K562 (cell line): Measurements from ENCODE around the gene ANKRD49. TPM values are rescaled to one million over a fixed set of nuclear protein-coding genes. Genes with fewer than 3 reads are reported as not detected.

Experiments used
- ATAC-seq: fragments of 200-7000 bp; cut with Tn5 transposase; 3 replicates; pipeline ENCODE4 v1.9.1; 2020; ENCODE audit warnings: moderate library complexity
- BruUV-seq: library from RNA; stranded (reverse); fragments of 400-500 nt; replicated peaks from 2 replicates; lab custom pipeline; 2021; lab: Mats Ljungman, UMichigan
- CTCF ChIA-PET: fragments of 300-600 bp; formaldehyde crosslinking; extraction: SDS; loops from one replicate; lab custom pipeline; 2021; ENCODE audit warnings: low intra/inter-chr PET ratio; lab: Yijun Ruan, JAX
- POLR2A ChIA-PET: fragments of 300-600, 350-650 bp; sonication (Branson Sonifier 250); formaldehyde crosslinking; extraction: SDS; loops from one replicate; lab custom pipeline; 2021; ENCODE audit warnings: antibody characterized with exemption, inconsistent platforms; lab: Yijun Ruan, JAX
- DNase-seq, 4 experiments: peaks; one replicate each; pipeline versions ENCODE4 v3.0.0 to v3.0.0-alpha.2; 2011 to 2018; ENCODE audit warnings: low spot score in 3 of 4, mixed read lengths in 3 of 4; ENCODE audit errors: extremely low read depth in 1 of 4
- FAIRE-seq: peaks from 2 replicates; lab custom pipeline; 2011; peaks lifted over from hg19 to GRCh38; lab: Jason Lieb, UNC
- H2AFZ ChIP-seq: 2 replicates; pipeline ENCODE4 v1.6.0; 2011; ENCODE audit warnings: low read depth, low read length, control low read depth, inconsistent platforms
- H3K27ac ChIP-seq: fragments of 200-600 bp; 3 replicates; pipeline ENCODE4 v1.8.0; 2011; ENCODE audit warnings: low read depth, mild to moderate bottlenecking, control low read depth, inconsistent platforms, low read length, moderate library complexity, mixed read lengths; ENCODE audit errors: extremely low read depth
- H3K27me3 ChIP-seq, 2 experiments: fragments of 300-600 bp in 1 of 2; 2 replicates in 1 of 2; 3 replicates in 1 of 2; pipeline versions ENCODE4 v1.6.0 to v1.8.0; 2011; ENCODE audit warnings: inconsistent platforms in 2 of 2, low read length in 2 of 2, mild to moderate bottlenecking in 1 of 2, mixed read lengths in 1 of 2, moderate library complexity in 1 of 2; ENCODE audit not compliant: control insufficient read depth in 2 of 2, insufficient read depth in 2 of 2
- H3K36me3 ChIP-seq: fragments of 300-600 bp; 3 replicates; pipeline ENCODE4 v1.8.0; 2011; ENCODE audit warnings: mild to moderate bottlenecking, low read length, inconsistent platforms; ENCODE audit not compliant: control insufficient read depth, insufficient read depth
- H3K4me1 ChIP-seq, 2 experiments: fragments of 200-600 bp in 1 of 2; replicated peaks in 1 of 2; 2 replicates in 1 of 2; 3 replicates in 1 of 2; pipeline versions ENCODE4 v1.5.1 to v1.8.0; 2011; ENCODE audit warnings: inconsistent platforms in 2 of 2, low read length in 2 of 2, mild to moderate bottlenecking in 1 of 2, mixed read lengths in 1 of 2, moderate library complexity in 1 of 2; ENCODE audit not compliant: control insufficient read depth in 2 of 2, insufficient read depth in 2 of 2
- H3K4me2 ChIP-seq: 2 replicates; pipeline ENCODE4 v1.6.1; 2011; ENCODE audit warnings: low read length, control low read depth, inconsistent platforms, mixed read lengths; ENCODE audit not compliant: insufficient read depth
- H3K4me3 ChIP-seq: fragments of 200-600 bp; sonication (generic), shearing (Covaris generic); 2 replicates; pipeline ENCODE4 v1.5.1; 2016; ENCODE audit warnings: control low read depth, inconsistent platforms
- H3K79me2 ChIP-seq: fragments of 200-600 bp; 3 replicates; pipeline ENCODE4 v1.8.0; 2011; ENCODE audit warnings: low read length, inconsistent platforms; ENCODE audit not compliant: control insufficient read depth, insufficient read depth
- H3K9ac ChIP-seq, 2 experiments: 2 replicates each; pipeline versions ENCODE4 v1.6.0 to v1.6.1; 2011; ENCODE audit warnings: low read depth in 2 of 2, low read length in 2 of 2, control low read depth in 1 of 2, inconsistent platforms in 1 of 2, mild to moderate bottlenecking in 1 of 2, mixed read lengths in 1 of 2; ENCODE audit not compliant: insufficient read depth in 1 of 2
- H3K9me1 ChIP-seq: one replicate; pipeline ENCODE4 v1.6.0; 2011; ENCODE audit warnings: inconsistent platforms, mild to moderate bottlenecking, low read length, moderate library complexity; ENCODE audit not compliant: control insufficient read depth, insufficient read depth
- H3K9me3 ChIP-seq: replicated peaks from 2 replicates; pipeline ENCODE4 v1.5.1; 2011; ENCODE audit warnings: low read depth, low read length, inconsistent platforms; ENCODE audit not compliant: control insufficient read depth, insufficient read depth
- H4K20me1 ChIP-seq: replicated peaks from 2 replicates; pipeline ENCODE4 v1.6.1; 2011; ENCODE audit warnings: low read length, inconsistent platforms, mixed read lengths; ENCODE audit not compliant: control insufficient read depth, insufficient read depth
- NCOA6 ChIP-seq: fragments of 450-650 bp; IDR thresholded peaks from 2 replicates; pipeline ENCODE4 v1.6.1; 2017; ENCODE audit warnings: mild to moderate bottlenecking
- PYGO2 ChIP-seq: fragments of 450-650 bp; IDR thresholded peaks from 2 replicates; pipeline ENCODE4 v1.6.1; 2016; ENCODE audit warnings: mild to moderate bottlenecking, missing genetic modification characterization, moderate library complexity, missing compliant biosample characterization
- ZBTB7A ChIP-seq: IDR thresholded peaks from 2 replicates; pipeline ENCODE4 v1.6.1; 2011; ENCODE audit warnings: low read depth, mild to moderate bottlenecking, low read length, moderate library complexity, borderline replicate concordance; ENCODE audit not compliant: control insufficient read depth
- WGBS: fragments of 100-300 bp; shearing (Covaris generic); methylation state at CpG from one replicate; pipeline ENCODE4 v1.1.6; 2016; ENCODE audit warnings: low coverage, mixed read lengths; ENCODE audit not compliant: insufficient coverage; ENCODE audit errors: missing lambda C conversion rate; 5-methylcytosine and 5-hydroxymethylcytosine counted together
- in situ Hi-C: fragments of 300-500 bp; cut with MboI; formaldehyde crosslinking; loops from 4 replicates; pipeline ENCODE4 v1.15.0; 2018; ENCODE audit warnings: inconsistent platforms, mixed read lengths
- intact Hi-C: fragments of 100-400 bp; cut with micrococcal nuclease; formaldehyde crosslinking; loops from 2 replicates; pipeline ENCODE4 v1.14.2; 2022
- polyA plus RNA-seq, 8 experiments: library from polyadenylated mRNA; depleted of rRNA in 4 of 8; stranded (reverse) in 5 of 8; unstranded in 3 of 8; fragments of >200 nt; fragmentation: Nextera tagmentation in 2 of 8; fragmentation: Illumina TruSeq in 1 of 8; extraction: Ambion mirVana in 2 of 8; extraction: Trizol in 1 of 8; gene quantifications; 2 replicates each; pipeline versions ENCODE4 v1.2.1 to v1.2.3, GENCODE V29; 2011 to 2014; ENCODE audit warnings: inconsistent platforms in 1 of 8, missing spikeins in 1 of 8
- total RNA-seq, 7 experiments: library from RNA; depleted of rRNA in 6 of 7; stranded (reverse); fragments of >200 nt in 6 of 7; fragmentation: Illumina TruSeq in 2 of 7; extraction: Trizol in 2 of 7; gene quantifications; 2 replicates each; pipeline versions ENCODE4 v1.2.1 to v1.2.3, GENCODE V29; 2011 to 2021; ENCODE audit warnings: low replicate concordance in 1 of 7
- TF ChIP-seq, protein P1 (sequence below): sonication (generic); formaldehyde crosslinking; IDR thresholded peaks from 2 replicates; pipeline ENCODE4 v1.8.0; 2023; ENCODE audit warnings: mild to moderate bottlenecking, missing genetic modification reagents
- TF ChIP-seq, protein P2 (sequence below), 2 experiments: IDR thresholded peaks; 2 replicates each; pipeline ENCODE4 v1.6.1; 2011; ENCODE audit warnings: borderline replicate concordance in 1 of 2, control low read depth in 1 of 2, low read depth in 1 of 2, low read length in 1 of 2, mild to moderate bottlenecking in 1 of 2, mixed read lengths in 1 of 2, moderate library complexity in 1 of 2; ENCODE audit not compliant: insufficient read depth in 1 of 2, insufficient read length in 1 of 2, poor library complexity in 1 of 2, severe bottlenecking in 1 of 2; ENCODE audit errors: extremely low read depth in 1 of 2

ANKRD49 gene
- total and polyA plus RNA-seq, 9 of the 15 experiments (the other 6 are each of a cell fraction or from before 2014, with no cell fraction given), result 13.4 to 43.5 (median 30.6) TPM

DNA sequence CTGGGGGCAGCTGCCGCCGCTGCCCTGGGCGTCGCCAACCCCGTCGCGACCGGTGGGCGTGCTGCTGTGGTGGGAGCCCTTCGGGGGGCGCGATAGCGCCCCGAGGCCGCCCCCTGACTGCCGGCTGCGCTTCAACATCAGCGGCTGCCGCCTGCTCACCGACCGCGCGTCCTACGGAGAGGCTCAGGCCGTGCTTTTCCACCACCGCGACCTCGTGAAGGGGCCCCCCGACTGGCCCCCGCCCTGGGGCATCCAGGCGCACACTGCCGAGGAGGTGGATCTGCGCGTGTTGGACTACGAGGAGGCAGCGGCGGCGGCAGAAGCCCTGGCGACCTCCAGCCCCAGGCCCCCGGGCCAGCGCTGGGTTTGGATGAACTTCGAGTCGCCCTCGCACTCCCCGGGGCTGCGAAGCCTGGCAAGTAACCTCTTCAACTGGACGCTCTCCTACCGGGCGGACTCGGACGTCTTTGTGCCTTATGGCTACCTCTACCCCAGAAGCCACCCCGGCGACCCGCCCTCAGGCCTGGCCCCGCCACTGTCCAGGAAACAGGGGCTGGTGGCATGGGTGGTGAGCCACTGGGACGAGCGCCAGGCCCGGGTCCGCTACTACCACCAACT lies 51.0 kb downstream of the ANKRD49 start:
- DNase-seq, result peak in 2 of 4 experiments; percentile 20 to 52
- Histone ChIP-seq H4K20me1 (no peaks in the 10 kb centered on the region; the same call in 1 of the 2 replicates), H3K36me3 (peaks cover 13% of the 10 kb centered on the region; the same call in 2 of the 3 replicates), H3K9ac (peak overlapping the region; percentile 88 to 92), H3K4me3 (peak overlapping the region; percentile 71), H3K4me2 (peak overlapping the region; percentile 84), H2AFZ (peak overlapping the region; percentile 99), H3K27me3 (no peaks in the 10 kb centered on the region), H3K9me3 (no peaks in the 10 kb centered on the region), H3K9me1 (no peaks in the 10 kb centered on the region), H3K4me1 (peaks cover 24 to 27% of the 10 kb centered on the region in 2 experiments; a peak in 4 of 5 replicates), H3K79me2 (peaks cover 32% of the 10 kb centered on the region), H3K27ac (peak overlapping the region; percentile 95)
- in situ Hi-C loops, result no loop called here
- ATAC-seq, result peak; percentile 11
- 37% methylated on average over 43 of the region's 59 CpGs for WGBS
- ChIA-PET CTCF (no interaction called here), POLR2A (interaction anchor here (0.6 to 1.9 kb wide), 2 partner anchors 19 to 1410 kb away, joined by 3 to 4 read pairs; no protein-coding TSS in a partner anchor)
- BruUV-seq, result no TSS peak
- intact Hi-C loops, result no loop called here
- FAIRE-seq, result no peak
- TF ChIP-seq, protein P1, sequence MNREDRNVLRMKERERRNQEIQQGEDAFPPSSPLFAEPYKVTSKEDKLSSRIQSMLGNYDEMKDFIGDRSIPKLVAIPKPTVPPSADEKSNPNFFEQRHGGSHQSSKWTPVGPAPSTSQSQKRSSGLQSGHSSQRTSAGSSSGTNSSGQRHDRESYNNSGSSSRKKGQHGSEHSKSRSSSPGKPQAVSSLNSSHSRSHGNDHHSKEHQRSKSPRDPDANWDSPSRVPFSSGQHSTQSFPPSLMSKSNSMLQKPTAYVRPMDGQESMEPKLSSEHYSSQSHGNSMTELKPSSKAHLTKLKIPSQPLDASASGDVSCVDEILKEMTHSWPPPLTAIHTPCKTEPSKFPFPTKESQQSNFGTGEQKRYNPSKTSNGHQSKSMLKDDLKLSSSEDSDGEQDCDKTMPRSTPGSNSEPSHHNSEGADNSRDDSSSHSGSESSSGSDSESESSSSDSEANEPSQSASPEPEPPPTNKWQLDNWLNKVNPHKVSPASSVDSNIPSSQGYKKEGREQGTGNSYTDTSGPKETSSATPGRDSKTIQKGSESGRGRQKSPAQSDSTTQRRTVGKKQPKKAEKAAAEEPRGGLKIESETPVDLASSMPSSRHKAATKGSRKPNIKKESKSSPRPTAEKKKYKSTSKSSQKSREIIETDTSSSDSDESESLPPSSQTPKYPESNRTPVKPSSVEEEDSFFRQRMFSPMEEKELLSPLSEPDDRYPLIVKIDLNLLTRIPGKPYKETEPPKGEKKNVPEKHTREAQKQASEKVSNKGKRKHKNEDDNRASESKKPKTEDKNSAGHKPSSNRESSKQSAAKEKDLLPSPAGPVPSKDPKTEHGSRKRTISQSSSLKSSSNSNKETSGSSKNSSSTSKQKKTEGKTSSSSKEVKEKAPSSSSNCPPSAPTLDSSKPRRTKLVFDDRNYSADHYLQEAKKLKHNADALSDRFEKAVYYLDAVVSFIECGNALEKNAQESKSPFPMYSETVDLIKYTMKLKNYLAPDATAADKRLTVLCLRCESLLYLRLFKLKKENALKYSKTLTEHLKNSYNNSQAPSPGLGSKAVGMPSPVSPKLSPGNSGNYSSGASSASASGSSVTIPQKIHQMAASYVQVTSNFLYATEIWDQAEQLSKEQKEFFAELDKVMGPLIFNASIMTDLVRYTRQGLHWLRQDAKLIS (CRISPR knock-in tag), result 0 out of 2 replicates have a peak, but pooled peaks have one; percentile 1
- TF ChIP-seq ZBTB7A (peak; percentile 67; the same call in 1 of the 2 replicates), PYGO2 (tag) (no peak), NCOA6 (peak; percentile 47; the same call in 1 of the 2 replicates)
- TF ChIP-seq, protein P2, sequence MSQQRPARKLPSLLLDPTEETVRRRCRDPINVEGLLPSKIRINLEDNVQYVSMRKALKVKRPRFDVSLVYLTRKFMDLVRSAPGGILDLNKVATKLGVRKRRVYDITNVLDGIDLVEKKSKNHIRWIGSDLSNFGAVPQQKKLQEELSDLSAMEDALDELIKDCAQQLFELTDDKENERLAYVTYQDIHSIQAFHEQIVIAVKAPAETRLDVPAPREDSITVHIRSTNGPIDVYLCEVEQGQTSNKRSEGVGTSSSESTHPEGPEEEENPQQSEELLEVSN (IDR thresholded peaks at IDR 0.05; ENCODE audit: borderline replicate concordance in 1 of 2, extremely low read depth in 1 of 2, insufficient read depth in 1 of 2, insufficient read length in 1 of 2, low read depth in 1 of 2, low read length in 1 of 2, poor library complexity in 1 of 2, severe bottlenecking in 1 of 2), result peak in 1 of 2 experiments; percentile 9
